Loucy (cell line): ENCODE data around the gene TSHZ2.

ENCODE experiments used
- H2AFZ ChIP-seq: fragments of 200-600 bp; sonication (generic); 2 replicates; pipeline ENCODE4 v1.6.0; 2016; ENCODE audit warnings: antibody characterized with exemption, mild to moderate bottlenecking, low read length, moderate library complexity
- H3F3A ChIP-seq: fragments of 200-600 bp; 2 replicates; pipeline ENCODE4 v1.6.0; 2016; ENCODE audit warnings: antibody characterized with exemption, low read depth, mild to moderate bottlenecking
- H3K27me3 ChIP-seq: fragments of 200-600 bp; sonication (generic); 2 replicates; pipeline ENCODE4 v1.6.1; 2014; ENCODE audit warnings: low read length, mild to moderate bottlenecking; ENCODE audit not compliant: insufficient read depth, poor library complexity, severe bottlenecking
- H3K36me3 ChIP-seq: fragments of 200-600 bp; sonication (generic); 2 replicates; pipeline ENCODE4 v1.6.1; 2016; ENCODE audit warnings: low read length; ENCODE audit not compliant: insufficient read depth
- H3K4me1 ChIP-seq: fragments of 200-600 bp; sonication (generic); 2 replicates; pipeline ENCODE4 v1.5.1; 2014; ENCODE audit warnings: low read length, mild to moderate bottlenecking; ENCODE audit not compliant: insufficient read depth, poor library complexity, severe bottlenecking
- H3K4me2 ChIP-seq: fragments of 200-600 bp; sonication (generic); 2 replicates; pipeline ENCODE4 v1.6.0; 2014; ENCODE audit warnings: antibody characterized with exemption, low read length, low read depth, mild to moderate bottlenecking; ENCODE audit not compliant: poor library complexity, severe bottlenecking
- H3K4me3 ChIP-seq: fragments of 200-600 bp; sonication (generic); 2 replicates; pipeline ENCODE4 v1.5.1; 2014; ENCODE audit warnings: low read length, mild to moderate bottlenecking, mixed read lengths; ENCODE audit not compliant: poor library complexity, severe bottlenecking
- H3K79me2 ChIP-seq: fragments of 200-600 bp; sonication (generic); 2 replicates; pipeline ENCODE4 v1.6.1; 2014; ENCODE audit warnings: low read length; ENCODE audit not compliant: insufficient read depth
- H3K9ac ChIP-seq: fragments of 200-600 bp; sonication (generic); 2 replicates; pipeline ENCODE4 v1.6.0; 2014; ENCODE audit warnings: mild to moderate bottlenecking, low read depth, low read length, moderate library complexity; ENCODE audit not compliant: poor library complexity, severe bottlenecking
- H3K9me2 ChIP-seq: fragments of 200-600 bp; sonication (generic); replicated peaks from 2 replicates; pipeline ENCODE4 v1.6.1; 2016; ENCODE audit warnings: low read depth, low read length, mixed read lengths
- H3K9me3 ChIP-seq: fragments of 200-600 bp; sonication (generic); 2 replicates; pipeline ENCODE4 v1.6.1; 2014; ENCODE audit warnings: mild to moderate bottlenecking, antibody characterized with exemption, low read length, low read depth; ENCODE audit not compliant: insufficient read depth
- H4K20me1 ChIP-seq: fragments of 200-600 bp; sonication (generic); 2 replicates; pipeline ENCODE4 v1.6.0; 2014; ENCODE audit warnings: antibody characterized with exemption, low read length, mild to moderate bottlenecking; ENCODE audit not compliant: insufficient read depth, poor library complexity, severe bottlenecking
- CTCF ChIP-seq: fragments of 200-600 bp; sonication (generic); conservative IDR thresholded peaks from 2 replicates; pipeline ENCODE4 v1.5.1; 2014; ENCODE audit warnings: mild to moderate bottlenecking, antibody characterized with exemption, low read length
- EZH2phosphoT487 ChIP-seq: fragments of 200-600 bp; IDR thresholded peaks from 2 replicates; pipeline ENCODE4 v1.6.1; 2018; ENCODE audit warnings: antibody characterized with exemption, mild to moderate bottlenecking, moderate library complexity, borderline replicate concordance

Gene TSHZ2

GRCh38 chr20:53419693-53420460, 447.7 kb downstream of the TSHZ2 start:
- H3K36me3 ChIP-seq, result no peaks in the 10 kb centered on the region
- TF ChIP-seq EZH2phosphoT487, result no peak
- TF ChIP-seq CTCF, result no peak
- H4K20me1 ChIP-seq, result no peaks in the 10 kb centered on the region

DNA sequence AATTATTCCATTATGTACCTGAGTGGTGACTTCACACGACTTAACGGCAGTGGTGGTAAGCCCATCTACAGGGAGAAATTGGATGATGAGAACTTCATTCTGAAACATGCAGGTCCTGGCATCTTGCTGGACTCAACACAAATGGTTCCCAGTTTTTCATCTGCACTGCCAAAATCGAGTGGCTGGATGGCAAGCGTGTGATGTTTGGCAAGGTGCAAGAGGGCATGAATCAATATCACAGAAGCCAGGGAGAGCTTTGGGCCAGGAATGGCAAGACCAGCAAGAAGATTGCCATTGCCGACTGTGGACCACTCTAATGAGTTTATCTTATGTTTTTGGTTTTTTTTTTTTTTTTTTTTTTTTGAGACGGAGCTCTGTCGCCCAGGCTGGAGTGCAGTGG, 449.2 kb downstream of the TSHZ2 start:
- H3F3A ChIP-seq, result no peaks in the 10 kb centered on the region
- no peak overlapping the region for H2AFZ ChIP-seq
- no peak for TF ChIP-seq CTCF
- TF ChIP-seq EZH2phosphoT487, result no peak
- no peaks in the 10 kb centered on the region for H3K27me3 ChIP-seq
- H3K4me2 ChIP-seq, result no peak overlapping the region
- H3K36me3 ChIP-seq, result no peaks in the 10 kb centered on the region
- H3K79me2 ChIP-seq, result no peaks in the 10 kb centered on the region
- H3K9ac ChIP-seq, result no peak overlapping the region
- no peaks in the 10 kb centered on the region for H3K9me2 ChIP-seq
- H3K4me1 ChIP-seq, result no peaks in the 10 kb centered on the region
- no peak overlapping the region for H3K4me3 ChIP-seq
- no peaks in the 10 kb centered on the region for H4K20me1 ChIP-seq
- no peaks in the 10 kb centered on the region for H3K9me3 ChIP-seq

More at GRCh38 chr20:53419693-53420460, 447.7 kb downstream of the TSHZ2 start:
- H3K4me1 ChIP-seq, result no peaks in the 10 kb centered on the region
- no peak overlapping the region for H2AFZ ChIP-seq
- no peaks in the 10 kb centered on the region for H3K9me2 ChIP-seq
- H3K4me3 ChIP-seq, result no peak overlapping the region
- no peaks in the 10 kb centered on the region for H3K79me2 ChIP-seq
- H3F3A ChIP-seq, result no peaks in the 10 kb centered on the region
- H3K9me3 ChIP-seq, result no peaks in the 10 kb centered on the region
- no peak overlapping the region for H3K4me2 ChIP-seq
- no peaks in the 10 kb centered on the region for H3K27me3 ChIP-seq
- no peak overlapping the region for H3K9ac ChIP-seq

DNA sequence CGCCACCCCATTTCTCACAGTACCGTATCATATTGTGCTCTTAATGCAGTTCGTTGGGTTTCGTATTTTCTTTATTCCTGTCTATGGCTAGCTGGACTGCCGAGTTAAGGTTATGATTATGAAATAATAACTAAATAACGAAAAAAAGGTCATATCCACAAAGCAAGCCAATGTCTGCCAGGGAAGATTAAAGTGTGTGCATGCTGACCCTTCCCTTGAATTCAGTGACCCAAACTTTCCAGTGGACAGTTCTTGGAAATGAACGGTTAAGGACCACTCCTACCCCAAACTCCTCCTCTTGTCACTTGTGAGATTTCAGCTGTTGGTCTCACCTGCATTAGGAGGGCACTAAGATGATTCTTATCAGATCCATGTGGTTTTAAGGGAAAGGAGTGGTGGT, 449.9 kb downstream of the TSHZ2 start:
- H3K36me3 ChIP-seq, result no peaks in the 10 kb centered on the region
- H3K9me3 ChIP-seq, result no peaks in the 10 kb centered on the region
- no peaks in the 10 kb centered on the region for H3K4me1 ChIP-seq
- H4K20me1 ChIP-seq, result no peaks in the 10 kb centered on the region
- H3K9me2 ChIP-seq, result no peaks in the 10 kb centered on the region
- H3K4me3 ChIP-seq, result no peak overlapping the region
- H3K27me3 ChIP-seq, result no peaks in the 10 kb centered on the region
- no peak overlapping the region for H2AFZ ChIP-seq
- H3K79me2 ChIP-seq, result no peaks in the 10 kb centered on the region
- H3K4me2 ChIP-seq, result no peak overlapping the region
- H3F3A ChIP-seq, result no peaks in the 10 kb centered on the region
- TF ChIP-seq CTCF, result no peak
- TF ChIP-seq EZH2phosphoT487, result no peak
- H3K9ac ChIP-seq, result no peak overlapping the region
